Natural killer cell (primary cell): ENCODE results near the gene ABI3. TPM values are rescaled to one million over a fixed set of nuclear protein-coding genes. Genes with fewer than 3 reads are reported as not detected.

ENCODE experiments used
- ATAC-seq, 3 donors: fragments of 150-1000 bp in 2 of 3; fragments of 200-7000 bp in 1 of 3; cut with Tn5 transposase; 1 replicate in 1 of 3; 2 replicates in 2 of 3; pipeline ENCODE4 v1.10.0; 2021; ENCODE audit warnings: mild to moderate bottlenecking in 2 of 3, moderate library complexity in 2 of 3
- DNase-seq, 2 donors: peaks; one replicate each; pipeline versions ENCODE4 v3.0.0 to v3.0.0-alpha.2; 2013 to 2021; ENCODE audit warnings: mixed read lengths in 1 of 2
- H3K27ac ChIP-seq: one replicate; pipeline ENCODE4 v1.5.1; 2013; ENCODE audit warnings: mild to moderate bottlenecking, low read length
- H3K27me3 ChIP-seq: one replicate; pipeline ENCODE4 v1.6.1; 2013; ENCODE audit warnings: low read length; ENCODE audit not compliant: control insufficient read depth, insufficient read depth
- H3K36me3 ChIP-seq: one replicate; pipeline ENCODE4 v1.6.1; 2013; ENCODE audit warnings: low read length; ENCODE audit not compliant: control insufficient read depth, insufficient read depth
- H3K4me1 ChIP-seq: one replicate; pipeline ENCODE4 v1.6.1; 2013; ENCODE audit warnings: low read length; ENCODE audit not compliant: control insufficient read depth, insufficient read depth
- H3K4me3 ChIP-seq: one replicate; pipeline ENCODE4 v1.5.1; 2013; ENCODE audit warnings: low read length
- H3K9me3 ChIP-seq: one replicate; pipeline ENCODE4 v1.6.1; 2013; ENCODE audit warnings: low read length; ENCODE audit not compliant: control insufficient read depth, insufficient read depth
- H3K27ac Mint-ChIP-seq, 2 donors: one replicate each; pipeline ENCODE4 v1.8.0; 2022; ENCODE audit warnings: mild to moderate bottlenecking in 2 of 2, mixed read lengths in 2 of 2, moderate library complexity in 1 of 2
- H3K27me3 Mint-ChIP-seq, 2 donors: one replicate each; pipeline ENCODE4 v1.8.0; 2022; ENCODE audit warnings: low read depth in 2 of 2, mixed read lengths in 2 of 2
- H3K36me3 Mint-ChIP-seq: one replicate; pipeline ENCODE4 v1.8.0; 2022; ENCODE audit warnings: mixed read lengths
- H3K4me1 Mint-ChIP-seq, 2 donors: one replicate each; pipeline ENCODE4 v1.8.0; 2022; ENCODE audit warnings: mixed read lengths in 2 of 2
- H3K4me3 Mint-ChIP-seq: one replicate; pipeline ENCODE4 v1.8.0; 2022; ENCODE audit warnings: mild to moderate bottlenecking, moderate library complexity, mixed read lengths
- H3K9me3 Mint-ChIP-seq, 2 donors: one replicate each; pipeline ENCODE4 v1.8.0; 2022; ENCODE audit warnings: mixed read lengths in 2 of 2
- CTCF ChIP-seq: fragments of 200-600 bp; IDR thresholded peaks from one replicate; pipeline ENCODE4 v1.8.0; 2022; ENCODE audit warnings: antibody characterized with exemption
- WGBS: methylation state at CpG from one replicate; pipeline ENCODE4 v1.1.7; 2013; ENCODE audit warnings: missing lambda C conversion rate; ENCODE audit not compliant: insufficient coverage; 5-methylcytosine and 5-hydroxymethylcytosine counted together
- intact Hi-C: fragments of 100-400 bp; cut with micrococcal nuclease; formaldehyde crosslinking; loops from one replicate; pipeline ENCODE4 v1.14.2; 2022
- total RNA-seq, 4 donors: library from RNA; stranded (reverse); fragments of 120-200 nt in 1 of 4; gene quantifications; one replicate each; pipeline versions ENCODE4 v1.2.3 to v1.2.4, GENCODE V29; 2013 to 2022

ABI3 gene
- total RNA-seq, 3 donors from 2014 or later (not counting 1 experiment from before 2014, with no cell fraction given): 82.9 to 131 (median 101) TPM

- 91% methylated on average over 4 of the region's 4 CpGs for WGBS
- no peak overlapping the region for H3K4me3 ChIP-seq
- no peak for TF ChIP-seq CTCF
- ATAC-seq (no peak), DNase-seq (no peak)
- H3K9me3 ChIP-seq: no peaks in the 10 kb centered on the region
- Mint-ChIP-seq H3K27me3 (peaks cover 0 to 2% of the 10 kb centered on the region in 2 donors), H3K36me3 (no peaks in the 10 kb centered on the region), H3K4me1 (no peaks in the 10 kb centered on the region), H3K27ac (no peak overlapping the region), H3K9me3 (no peaks in the 10 kb centered on the region), H3K4me3 (no peak overlapping the region)
- no peaks in the 10 kb centered on the region for H3K36me3 ChIP-seq
- H3K27me3 ChIP-seq: no peaks in the 10 kb centered on the region
- intact Hi-C loops: no loop called here
- no peaks in the 10 kb centered on the region for H3K4me1 ChIP-seq
- H3K27ac ChIP-seq: no peak overlapping the region
These were observed 34.3 kb downstream of the ABI3 start for GRCh38 chr17:49244839-49245238.

DNA sequence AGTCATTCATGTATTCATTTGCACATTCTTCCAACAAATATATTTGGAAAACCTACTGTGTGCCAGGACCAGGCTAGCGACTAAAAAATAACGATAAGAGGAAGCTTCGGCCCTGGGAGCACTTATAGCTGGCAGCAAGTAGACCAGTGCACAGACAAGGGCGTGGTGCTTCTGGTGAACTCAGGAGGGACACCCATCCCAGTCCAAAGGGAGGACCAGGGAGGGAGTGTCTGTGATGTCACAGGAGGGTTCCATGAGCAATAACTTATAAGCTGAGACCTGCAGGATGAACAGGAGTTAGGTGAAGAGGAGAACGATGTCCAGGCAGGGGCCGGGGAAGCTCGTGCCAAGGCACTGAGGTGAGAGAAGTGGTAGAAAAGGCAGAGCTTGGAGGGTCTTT, 37.4 kb downstream of the ABI3 start:
- no peak overlapping the region for H3K27ac Mint-ChIP-seq
- no peak overlapping the region for H3K27ac ChIP-seq
- 92% methylated on average over 7 of the region's 7 CpGs for WGBS
- H3K36me3 Mint-ChIP-seq: no peaks in the 10 kb centered on the region
- intact Hi-C loops: no loop called here
- H3K4me3 ChIP-seq: no peak overlapping the region
- no peak for TF ChIP-seq CTCF
- H3K27me3 ChIP-seq: no peaks in the 10 kb centered on the region
- no peaks in the 10 kb centered on the region for H3K4me1 Mint-ChIP-seq
- no peaks in the 10 kb centered on the region for H3K9me3 Mint-ChIP-seq
- ATAC-seq: no peak
- peaks cover 0 to 2% of the 10 kb centered on the region in 2 donors for H3K27me3 Mint-ChIP-seq
- no peak for DNase-seq
- H3K4me3 Mint-ChIP-seq: no peak overlapping the region
- H3K4me1 ChIP-seq: no peaks in the 10 kb centered on the region
- H3K36me3 ChIP-seq: no peaks in the 10 kb centered on the region
- H3K9me3 ChIP-seq: no peaks in the 10 kb centered on the region

GRCh38 chr17:49249292-49249794, 38.8 kb downstream of the ABI3 start:
- H3K27ac Mint-ChIP-seq: no peak overlapping the region
- Histone ChIP-seq H3K36me3 (no peaks in the 10 kb centered on the region), H3K9me3 (no peaks in the 10 kb centered on the region), H3K4me1 (no peaks in the 10 kb centered on the region), H3K27me3 (no peaks in the 10 kb centered on the region), H3K4me3 (no peak overlapping the region), H3K27ac (no peak overlapping the region)
- 81% methylated on average over 10 of the region's 10 CpGs for WGBS
- H3K36me3 Mint-ChIP-seq: no peaks in the 10 kb centered on the region
- no peaks in the 10 kb centered on the region for H3K9me3 Mint-ChIP-seq
- DNase-seq (no peak), ATAC-seq (no peak)
- no peak for TF ChIP-seq CTCF
- H3K4me1 Mint-ChIP-seq: no peaks in the 10 kb centered on the region
- H3K4me3 Mint-ChIP-seq: no peak overlapping the region
- peaks cover 0 to 2% of the 10 kb centered on the region in 2 donors for H3K27me3 Mint-ChIP-seq
- intact Hi-C loops: no loop called here

DNA sequence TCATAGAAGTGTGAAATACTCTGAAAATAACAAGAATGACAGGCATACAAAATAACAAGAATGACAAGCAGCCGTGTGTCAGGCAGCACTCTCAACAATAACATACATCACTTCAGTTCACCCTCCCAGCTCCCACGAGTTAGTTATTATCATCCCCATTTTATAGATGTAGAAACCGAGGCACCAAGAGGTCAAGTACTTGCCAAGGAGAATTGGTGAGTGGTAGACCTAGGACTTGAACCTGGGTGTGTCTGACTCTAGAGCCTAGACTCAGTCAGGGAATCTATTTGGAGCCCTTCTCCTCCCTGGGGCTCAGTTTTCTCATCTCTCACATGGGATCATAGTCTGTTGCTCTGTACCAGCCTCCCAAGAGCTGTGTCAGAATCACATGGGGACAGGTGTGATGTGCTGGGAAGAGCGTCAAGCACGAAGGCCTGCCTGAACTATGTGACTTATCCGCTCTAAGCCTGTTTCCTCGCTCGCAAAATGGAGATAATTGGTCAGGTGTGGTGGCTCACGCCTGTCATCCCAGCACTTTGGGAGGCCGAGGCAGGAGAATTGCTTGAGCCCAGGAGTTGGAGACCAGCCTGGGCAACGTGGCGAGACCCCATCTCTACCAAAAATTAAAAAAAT, 39.5 kb downstream of the ABI3 start:
- WGBS: 91% methylated on average over 11 of the region's 12 CpGs

More for the DNA sequence above, 39.5 kb downstream of the ABI3 start:
- no peaks in the 10 kb centered on the region for H3K9me3 Mint-ChIP-seq
- H3K36me3 Mint-ChIP-seq: no peaks in the 10 kb centered on the region
- no peak overlapping the region for H3K27ac Mint-ChIP-seq
- Histone ChIP-seq H3K36me3 (no peaks in the 10 kb centered on the region), H3K27me3 (no peaks in the 10 kb centered on the region), H3K9me3 (no peaks in the 10 kb centered on the region), H3K27ac (no peak overlapping the region), H3K4me3 (no peak overlapping the region), H3K4me1 (no peaks in the 10 kb centered on the region)
- no peak overlapping the region for H3K4me3 Mint-ChIP-seq
- H3K4me1 Mint-ChIP-seq: no peaks in the 10 kb centered on the region
- no peak for ATAC-seq
- no peak for TF ChIP-seq CTCF
- DNase-seq: no peak
- intact Hi-C loops: no loop called here
- H3K27me3 Mint-ChIP-seq: peaks cover 0 to 2% of the 10 kb centered on the region in 2 donors
